ENCODE results near the gene EXOG.

Gene EXOG

GRCh38 chr3:38534604-38535003 lies 38.5 kb downstream of the EXOG start:
- H3K79me2 ChIP-seq (ENCODE audit: low read length) = no peaks in the 10 kb centered on the region
- no peaks in the 10 kb centered on the region for H3K4me1 ChIP-seq (ENCODE audit: low read length)
- no peaks in the 10 kb centered on the region for H3K9me3 ChIP-seq (ENCODE audit: insufficient read depth, low read length)
- no peak overlapping the region for H3K9ac ChIP-seq (ENCODE audit: low read length)
- H3K27me3 ChIP-seq (ENCODE audit: low read depth, low read length) = no peaks in the 10 kb centered on the region
- no peak for TF ChIP-seq CTCF (IDR thresholded peaks at IDR 0.05; ENCODE audit: low read depth, low read length)
- TF ChIP-seq EZH2phosphoT487 (IDR thresholded peaks at IDR 0.05; ENCODE audit: low read depth) = no peak
- H3K27ac ChIP-seq (ENCODE audit: low read length) = no peak overlapping the region
- H3K36me3 ChIP-seq (replicated peaks; ENCODE audit: low read depth, low read length) = no peaks in the 10 kb centered on the region
- no peaks in the 10 kb centered on the region for H4K20me1 ChIP-seq (ENCODE audit: insufficient read depth, low read length)
- no peak overlapping the region for H3K4me3 ChIP-seq (ENCODE audit: low read length)
- H3K4me2 ChIP-seq (ENCODE audit: low read length) = no peak overlapping the region
- H2AFZ ChIP-seq (ENCODE audit: low read depth, low read length) = no peak overlapping the region

GRCh38 chr3:38536671-38537070 lies 40.5 kb downstream of the EXOG start:
- Histone ChIP-seq H3K79me2 (ENCODE audit: low read length) (no peaks in the 10 kb centered on the region), H2AFZ (ENCODE audit: low read depth, low read length) (no peak overlapping the region), H3K9me3 (ENCODE audit: insufficient read depth, low read length) (no peaks in the 10 kb centered on the region), H3K36me3 (replicated peaks; ENCODE audit: low read depth, low read length) (no peaks in the 10 kb centered on the region), H3K4me2 (ENCODE audit: low read length) (no peak overlapping the region), H3K4me1 (ENCODE audit: low read length) (no peaks in the 10 kb centered on the region), H3K4me3 (ENCODE audit: low read length) (no peak overlapping the region), H3K27ac (ENCODE audit: low read length) (no peak overlapping the region), H3K9ac (ENCODE audit: low read length) (no peak overlapping the region), H3K27me3 (ENCODE audit: low read depth, low read length) (no peaks in the 10 kb centered on the region), H4K20me1 (ENCODE audit: insufficient read depth, low read length) (no peaks in the 10 kb centered on the region)
- TF ChIP-seq EZH2phosphoT487 (IDR thresholded peaks at IDR 0.05; ENCODE audit: low read depth) (no peak), CTCF (IDR thresholded peaks at IDR 0.05; ENCODE audit: low read depth, low read length) (no peak)

DNA sequence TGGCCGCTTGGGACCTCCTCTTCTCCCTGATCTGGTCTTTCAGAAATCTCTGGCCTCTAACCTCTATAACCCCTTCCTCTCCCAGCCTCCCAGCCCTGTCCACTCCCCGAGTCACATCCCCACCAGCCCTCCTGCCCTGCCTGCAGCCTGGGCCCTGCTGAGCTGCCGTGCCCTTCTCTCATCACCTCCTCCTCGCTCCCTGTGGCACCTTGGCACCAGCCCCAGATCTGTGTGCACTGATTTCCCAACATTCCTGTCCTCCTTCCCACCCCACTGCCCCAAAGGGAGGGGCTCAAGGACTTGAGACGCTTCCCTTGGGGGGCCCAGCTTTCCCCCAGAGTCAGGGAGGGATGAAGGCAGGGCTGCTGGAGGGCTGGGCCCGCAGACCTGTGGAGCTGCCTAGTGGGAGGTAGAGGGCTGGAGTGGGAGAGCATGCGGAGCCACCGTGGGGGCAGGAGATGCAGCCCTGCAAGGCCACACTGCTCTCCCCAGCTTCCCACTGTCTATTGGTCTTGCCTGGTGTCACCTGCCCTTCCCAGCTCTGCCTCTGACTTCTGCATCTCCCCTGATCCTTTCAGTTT lies 42.7 kb downstream of the EXOG start:
- Histone ChIP-seq H3K4me2 (ENCODE audit: low read length) (no peak overlapping the region), H2AFZ (ENCODE audit: low read depth, low read length) (no peak overlapping the region), H3K4me1 (ENCODE audit: low read length) (no peaks in the 10 kb centered on the region), H3K36me3 (replicated peaks; ENCODE audit: low read depth, low read length) (no peaks in the 10 kb centered on the region), H3K27ac (ENCODE audit: low read length) (no peak overlapping the region), H3K4me3 (ENCODE audit: low read length) (no peak overlapping the region), H4K20me1 (ENCODE audit: insufficient read depth, low read length) (no peaks in the 10 kb centered on the region), H3K9ac (ENCODE audit: low read length) (no peak overlapping the region), H3K79me2 (ENCODE audit: low read length) (no peaks in the 10 kb centered on the region), H3K9me3 (ENCODE audit: insufficient read depth, low read length) (no peaks in the 10 kb centered on the region), H3K27me3 (ENCODE audit: low read depth, low read length) (no peaks in the 10 kb centered on the region)
- TF ChIP-seq CTCF (IDR thresholded peaks at IDR 0.05; ENCODE audit: low read depth, low read length) (no peak), EZH2phosphoT487 (IDR thresholded peaks at IDR 0.05; ENCODE audit: low read depth) (no peak)

DNA sequence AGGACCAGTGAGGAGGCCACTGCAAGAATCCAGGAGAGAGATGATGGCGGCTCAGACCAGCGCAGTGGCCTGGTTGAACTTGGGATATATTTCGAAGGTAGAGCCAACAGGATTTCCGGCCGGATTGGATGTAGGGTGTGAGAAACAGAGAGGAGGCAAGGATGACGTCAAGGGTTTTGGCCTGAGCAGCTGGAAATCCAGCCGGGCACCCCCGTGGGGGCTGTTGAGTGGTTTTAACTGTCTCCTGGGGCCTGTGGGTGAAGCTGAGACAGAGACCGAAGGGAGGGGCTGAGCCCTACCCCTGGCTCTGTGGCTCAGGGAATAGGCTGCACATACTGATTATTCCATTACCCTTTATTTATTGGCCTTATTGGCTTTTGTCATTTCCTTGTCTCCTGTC lies 45.7 kb downstream of the EXOG start:
- Histone ChIP-seq H3K4me1 (ENCODE audit: low read length) (no peaks in the 10 kb centered on the region), H3K4me2 (ENCODE audit: low read length) (no peak overlapping the region), H3K9ac (ENCODE audit: low read length) (no peak overlapping the region), H4K20me1 (ENCODE audit: insufficient read depth, low read length) (no peaks in the 10 kb centered on the region), H3K9me3 (ENCODE audit: insufficient read depth, low read length) (no peaks in the 10 kb centered on the region), H3K27ac (ENCODE audit: low read length) (no peak overlapping the region), H3K79me2 (ENCODE audit: low read length) (no peaks in the 10 kb centered on the region), H2AFZ (ENCODE audit: low read depth, low read length) (no peak overlapping the region), H3K27me3 (ENCODE audit: low read depth, low read length) (no peaks in the 10 kb centered on the region), H3K4me3 (ENCODE audit: low read length) (no peak overlapping the region), H3K36me3 (replicated peaks; ENCODE audit: low read depth, low read length) (no peaks in the 10 kb centered on the region)
- TF ChIP-seq EZH2phosphoT487 (IDR thresholded peaks at IDR 0.05; ENCODE audit: low read depth) = no peak
- TF ChIP-seq CTCF (IDR thresholded peaks at IDR 0.05; ENCODE audit: low read depth, low read length) = no peak
